HEK293 (cell line): Measurements from ENCODE around the gene NEK6.

ENCODE experiments used
- CTCF ChIA-PET: fragments of 350-600 bp; formaldehyde crosslinking; extraction: SDS; loops from one replicate; lab custom pipeline; 2021; ENCODE audit warnings: antibody characterized with exemption; lab: Yijun Ruan, JAX
- POLR2A ChIA-PET: fragments of 300-600 bp; formaldehyde crosslinking; extraction: SDS; loops from one replicate; lab custom pipeline; 2020; ENCODE audit warnings: antibody characterized with exemption, inconsistent platforms; lab: Yijun Ruan, JAX
- H3K27ac ChIP-seq: fragments of 200-500 bp; sonication (Bioruptor generic); 2 replicates; pipeline ENCODE4 v1.5.1; 2014; ENCODE audit warnings: low read depth, low read length, control low read depth, inconsistent platforms; ENCODE audit errors: extremely low read depth
- H3K36me3 ChIP-seq, 2 experiments: fragments of 200-500 bp in 1 of 2; sonication (Bioruptor generic) in 1 of 2; 1 replicate in 1 of 2; 2 replicates in 1 of 2; pipeline ENCODE4 v1.5.1; 2014 to 2017; ENCODE audit warnings: inconsistent platforms in 2 of 2, low read length in 2 of 2; ENCODE audit not compliant: control insufficient read depth in 2 of 2, insufficient read depth in 1 of 2
- H3K4me1 ChIP-seq: fragments of 200-500 bp; sonication (Bioruptor generic); 2 replicates; pipeline ENCODE4 v1.5.1; 2014; ENCODE audit warnings: mild to moderate bottlenecking, low read length, inconsistent platforms; ENCODE audit not compliant: control insufficient read depth, insufficient read depth
- H3K4me3 ChIP-seq: 2 replicates; pipeline ENCODE4 v1.5.1; 2011; ENCODE audit warnings: low read depth, mild to moderate bottlenecking, control low read depth, low read length, moderate library complexity
- H3K9me3 ChIP-seq: fragments of 200-500 bp; sonication (Bioruptor generic); 2 replicates; pipeline ENCODE4 v1.5.1; 2014; ENCODE audit warnings: low read depth, low read length, inconsistent platforms; ENCODE audit not compliant: control insufficient read depth, insufficient read depth
- AEBP2 ChIP-seq: fragments of 450-650 bp; formaldehyde crosslinking; IDR thresholded peaks from 2 replicates; pipeline ENCODE4 v1.5.1; 2016; ENCODE audit warnings: missing biosample characterization, missing genetic modification characterization, borderline replicate concordance
- IKZF3 ChIP-seq: fragments of 450-650 bp; IDR thresholded peaks from 2 replicates; pipeline ENCODE4 v1.5.0; 2018; ENCODE audit warnings: missing biosample characterization, mild to moderate bottlenecking, missing genetic modification characterization, moderate library complexity
- PRDM1 ChIP-seq: fragments of 450-650 bp; formaldehyde crosslinking; IDR thresholded peaks from 2 replicates; pipeline ENCODE4; 2016; ENCODE audit warnings: missing biosample characterization, missing genetic modification characterization
- SCRT2 ChIP-seq: fragments of 450-650 bp; formaldehyde crosslinking; IDR thresholded peaks from 2 replicates; pipeline ENCODE4 v1.5.1; 2016; ENCODE audit warnings: missing biosample characterization, missing genetic modification characterization
- TCF7L2 ChIP-seq: IDR thresholded peaks from 2 replicates; pipeline ENCODE4 v1.6.1; 2011; ENCODE audit warnings: low read depth, mild to moderate bottlenecking, inconsistent platforms, low read length, moderate library complexity, borderline replicate concordance
- ZFP3 ChIP-seq: fragments of 450-650 bp; formaldehyde crosslinking; IDR thresholded peaks from 2 replicates; pipeline ENCODE4 v1.5.1; 2016; ENCODE audit warnings: low read depth, missing biosample characterization, missing genetic modification characterization
- ZNF140 ChIP-seq: fragments of 450-650 bp; formaldehyde crosslinking; IDR thresholded peaks from 2 replicates; pipeline ENCODE4 v1.5.1; 2016; ENCODE audit warnings: missing biosample characterization, missing genetic modification characterization
- ZNF148 ChIP-seq: fragments of 450-650 bp; formaldehyde crosslinking; IDR thresholded peaks from 2 replicates; pipeline ENCODE4 v1.5.0; 2017; ENCODE audit warnings: missing biosample characterization, missing genetic modification characterization, borderline replicate concordance
- ZNF174 ChIP-seq: fragments of 450-650 bp; formaldehyde crosslinking; IDR thresholded peaks from 2 replicates; pipeline ENCODE4 v1.5.0; 2017; ENCODE audit warnings: missing biosample characterization, mild to moderate bottlenecking, missing genetic modification characterization
- ZNF18 ChIP-seq: fragments of 450-650 bp; formaldehyde crosslinking; IDR thresholded peaks from 2 replicates; pipeline ENCODE4 v1.5.1; 2016; ENCODE audit warnings: missing biosample characterization, missing genetic modification characterization
- ZNF184 ChIP-seq: fragments of 450-650 bp; IDR thresholded peaks from 2 replicates; pipeline ENCODE4 v1.5.1; 2018; ENCODE audit warnings: missing biosample characterization, mild to moderate bottlenecking, missing genetic modification characterization
- ZNF221 ChIP-seq: fragments of 450-650 bp; formaldehyde crosslinking; IDR thresholded peaks from 2 replicates; pipeline ENCODE4 v1.5.1; 2017; ENCODE audit warnings: missing biosample characterization, missing genetic modification characterization, borderline replicate concordance
- ZNF266 ChIP-seq: fragments of 450-650 bp; formaldehyde crosslinking; IDR thresholded peaks from 2 replicates; pipeline ENCODE4 v1.5.1; 2016; ENCODE audit warnings: missing biosample characterization, missing genetic modification characterization, low read depth
- ZNF292 ChIP-seq: fragments of 450-650 bp; formaldehyde crosslinking; IDR thresholded peaks from 2 replicates; pipeline ENCODE4 v1.5.1; 2016; ENCODE audit warnings: low read depth, missing biosample characterization, missing genetic modification characterization, borderline replicate concordance
- ZNF366 ChIP-seq: fragments of 450-650 bp; formaldehyde crosslinking; conservative IDR thresholded peaks from 2 replicates; pipeline ENCODE4 v1.5.1; 2016; ENCODE audit warnings: missing biosample characterization, missing genetic modification characterization
- ZNF488 ChIP-seq: fragments of 450-650 bp; formaldehyde crosslinking; IDR thresholded peaks from 2 replicates; pipeline ENCODE4 v1.5.1; 2016; ENCODE audit warnings: missing biosample characterization, missing genetic modification characterization
- ZNF510 ChIP-seq: fragments of 450-650 bp; formaldehyde crosslinking; IDR thresholded peaks from 2 replicates; pipeline ENCODE4 v1.5.1; 2018; ENCODE audit warnings: mild to moderate bottlenecking, missing genetic modification characterization, missing biosample characterization; ENCODE audit not compliant: insufficient replicate concordance
- ZNF530 ChIP-seq: fragments of 450-650 bp; formaldehyde crosslinking; IDR thresholded peaks from 2 replicates; pipeline ENCODE4 v1.5.1; 2016; ENCODE audit warnings: low read depth, missing biosample characterization, missing genetic modification characterization
- ZNF571 ChIP-seq: fragments of 450-650 bp; formaldehyde crosslinking; IDR thresholded peaks from 2 replicates; pipeline ENCODE4 v1.5.0; 2017; ENCODE audit warnings: missing biosample characterization, missing genetic modification characterization
- ZNF610 ChIP-seq: fragments of 450-650 bp; formaldehyde crosslinking; IDR thresholded peaks from 2 replicates; pipeline ENCODE4 v1.5.1; 2016; ENCODE audit warnings: missing biosample characterization, missing genetic modification characterization, borderline replicate concordance
- ZNF692 ChIP-seq: fragments of 450-650 bp; formaldehyde crosslinking; IDR thresholded peaks from 2 replicates; pipeline ENCODE4 v1.5.1; 2016; ENCODE audit warnings: missing biosample characterization, missing genetic modification characterization
- ZSCAN18 ChIP-seq: fragments of 450-650 bp; formaldehyde crosslinking; IDR thresholded peaks from 2 replicates; pipeline ENCODE4 v1.5.1; 2016; ENCODE audit warnings: missing biosample characterization, missing genetic modification characterization

NEK6 gene

GRCh38 chr9:124320062-124320973 is 62.6 kb downstream of the NEK6 start (continued):
- TF ChIP-seq IKZF3, result peak; percentile 47; the same call in 1 of the 2 replicates

- Histone ChIP-seq H3K4me3 (no peak overlapping the region), H3K4me1 (no peaks in the 10 kb centered on the region), H3K36me3 (peaks cover 0 to 17% of the 10 kb centered on the region in 2 experiments; a peak in 1 of 3 replicates), H3K9me3 (no peaks in the 10 kb centered on the region), H3K27ac (no peak overlapping the region)
- ChIA-PET POLR2A (no interaction called here), CTCF (interaction anchor here (0.6 to 1.9 kb wide), 6 partner anchors 10 to 175 kb away, joined by 3 to 9 read pairs (median 3); no protein-coding TSS in a partner anchor)
- TF ChIP-seq ZNF571 (no peak), PRDM1 (tag by site-specific recombination) (no peak), ZNF530 (tag by site-specific recombination) (no peak), SCRT2 (tag by site-specific recombination) (no peak), ZNF610 (tag by site-specific recombination) (no peak), ZNF221 (tag by site-specific recombination) (no peak), ZNF292 (tag by site-specific recombination) (no peak), ZNF488 (tag by site-specific recombination) (no peak)
- TF ChIP-seq, all 188 proteins: peak for 0
Observed at GRCh38 chr9:124321416-124321815, 63.7 kb downstream of the NEK6 start.

- CTCF ChIA-PET, result interaction anchor here (0.6 to 1.9 kb wide), 2 partner anchors 10 to 174 kb away, joined by 3 to 9 read pairs; no protein-coding TSS in a partner anchor
- H3K36me3 ChIP-seq, result peaks cover 0 to 15% of the 10 kb centered on the region in 2 experiments; a peak in 1 of 3 replicates
- H3K4me1 ChIP-seq, result no peaks in the 10 kb centered on the region
- no peak overlapping the region for H3K27ac ChIP-seq
- POLR2A ChIA-PET, result no interaction called here
- no peaks in the 10 kb centered on the region for H3K9me3 ChIP-seq
- no peak overlapping the region for H3K4me3 ChIP-seq
- TF ChIP-seq ZNF148 (no peak), TCF7L2 (no peak), ZNF140 (tag by site-specific recombination) (no peak), ZNF184 (tag by site-specific recombination) (no peak), AEBP2 (no peak), ZFP3 (tag by site-specific recombination) (no peak), ZNF366 (tag by site-specific recombination) (no peak), ZSCAN18 (tag by site-specific recombination) (no peak), ZNF174 (tag by site-specific recombination) (no peak), ZNF692 (no peak), ZNF266 (tag by site-specific recombination) (no peak), ZNF510 (tag by site-specific recombination) (no peak), ZNF18 (no peak)
Observed at GRCh38 chr9:124321935-124322334, 64.2 kb downstream of the NEK6 start.
